DND-41 (cell line): ENCODE measurements around the gene GLYR1.

Experiments
- ATAC-seq: fragments of 200-7000 bp; cut with Tn5 transposase; 3 replicates; pipeline ENCODE4 v1.9.1; 2021; ENCODE audit warnings: low read depth; ENCODE audit not compliant: insufficient read depth
- DNase-seq: peaks from one replicate; pipeline ENCODE4 v3.0.0-alpha.2; 2020
- H2AFZ ChIP-seq: 2 replicates; pipeline ENCODE4 v1.6.0; 2012; ENCODE audit warnings: low read depth, low read length
- H3K27ac ChIP-seq: 2 replicates; pipeline ENCODE4 v1.5.1; 2012; ENCODE audit warnings: low read length, inconsistent platforms
- H3K27me3 ChIP-seq: fragments of 200-600 bp; sonication (generic); 2 replicates; pipeline ENCODE4 v1.6.0; 2012; ENCODE audit warnings: low read length, mild to moderate bottlenecking, inconsistent platforms; ENCODE audit not compliant: insufficient read depth, poor library complexity
- H3K36me3 ChIP-seq: 2 replicates; pipeline ENCODE4 v1.5.1; 2012; ENCODE audit warnings: low read length, inconsistent platforms; ENCODE audit not compliant: insufficient read depth
- H3K4me1 ChIP-seq: 2 replicates; pipeline ENCODE4 v1.5.1; 2012; ENCODE audit warnings: mild to moderate bottlenecking, low read length; ENCODE audit not compliant: insufficient read depth
- H3K4me2 ChIP-seq: 2 replicates; pipeline ENCODE4 v1.6.0; 2012; ENCODE audit warnings: mild to moderate bottlenecking, moderate library complexity, low read length, inconsistent platforms; ENCODE audit not compliant: insufficient read depth
- H3K4me3 ChIP-seq, 2 experiments: fragments of 200-600 bp in 1 of 2; shearing (Covaris generic) in 1 of 2; 2 replicates each; pipeline ENCODE4 v1.5.1; 2012 to 2016; ENCODE audit warnings: inconsistent platforms in 2 of 2, low read length in 2 of 2, mild to moderate bottlenecking in 2 of 2, low read depth in 1 of 2, moderate library complexity in 1 of 2
- H3K79me2 ChIP-seq: 2 replicates; pipeline ENCODE4 v1.6.0; 2012; ENCODE audit warnings: low read length, inconsistent platforms; ENCODE audit not compliant: insufficient read depth
- H3K9ac ChIP-seq: 2 replicates; pipeline ENCODE4 v1.6.0; 2012; ENCODE audit warnings: low read depth, mild to moderate bottlenecking, inconsistent platforms, low read length, moderate library complexity
- H3K9me3 ChIP-seq: 2 replicates; pipeline ENCODE4 v1.5.1; 2012; ENCODE audit warnings: low read length, moderate library complexity, mild to moderate bottlenecking, inconsistent platforms; ENCODE audit not compliant: insufficient read depth, severe bottlenecking
- H4K20me1 ChIP-seq: 2 replicates; pipeline ENCODE4 v1.6.0; 2012; ENCODE audit warnings: low read length; ENCODE audit not compliant: insufficient read depth
- EZH2 ChIP-seq: IDR thresholded peaks from 3 replicates; pipeline ENCODE4 v1.6.1; 2012; ENCODE audit warnings: borderline replicate concordance, low read depth, mild to moderate bottlenecking, moderate library complexity, low read length, inconsistent platforms; ENCODE audit not compliant: severe bottlenecking
- TF ChIP-seq, protein P1 (sequence below): IDR thresholded peaks from 2 replicates; pipeline ENCODE4 v1.5.1; 2012; ENCODE audit warnings: borderline replicate concordance, low read length, moderate library complexity, mild to moderate bottlenecking; ENCODE audit not compliant: poor library complexity, severe bottlenecking; ENCODE audit errors: extremely low read depth

The GLYR1 gene

DNA sequence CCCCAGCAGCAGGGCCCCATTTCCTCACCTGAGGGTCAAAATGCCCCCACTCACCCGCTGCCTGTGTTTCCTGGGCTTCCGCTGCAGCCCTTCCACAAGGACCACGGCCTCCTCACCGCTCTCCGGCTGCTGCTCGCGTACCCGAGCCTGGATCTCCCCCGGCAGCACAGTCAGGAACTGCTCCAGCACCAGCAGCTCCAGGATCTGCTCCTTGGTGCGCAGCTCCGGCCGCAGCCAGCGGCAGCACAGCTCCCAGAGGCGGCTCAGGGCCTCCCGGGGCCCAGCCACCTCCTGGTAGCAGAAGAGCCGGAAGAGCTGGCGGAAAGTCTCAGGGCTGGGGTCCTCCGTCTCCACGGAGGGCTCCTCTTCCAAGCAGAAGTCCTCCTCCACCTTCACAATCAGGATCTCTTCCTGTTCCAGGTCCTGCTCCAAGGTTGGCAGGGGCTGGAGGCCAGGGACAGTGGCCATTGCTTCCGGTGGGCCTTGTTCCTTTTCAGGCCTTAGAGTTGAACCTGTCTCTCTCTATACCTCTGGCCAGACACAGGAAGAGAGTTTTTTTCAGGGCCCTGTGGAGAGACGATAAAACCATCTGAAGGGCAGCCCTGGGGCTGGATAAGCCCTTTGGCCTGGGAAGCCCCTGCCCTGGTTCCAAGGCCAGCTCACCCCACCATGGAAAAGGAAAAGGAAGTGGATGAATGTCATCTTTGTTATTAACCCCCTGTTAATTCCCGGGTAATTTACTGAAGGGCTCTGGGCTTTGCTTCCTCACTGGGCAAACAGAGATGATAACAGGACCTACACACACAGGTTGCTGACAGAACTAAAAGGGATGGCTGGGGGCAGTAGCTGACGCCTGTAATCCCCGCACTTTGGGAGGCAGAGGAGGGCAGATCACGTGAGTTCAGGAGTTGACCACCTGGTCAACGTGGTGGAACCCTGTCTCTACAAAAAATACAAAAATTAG is 81.3 kb downstream of the GLYR1 start:
- Histone ChIP-seq H4K20me1 (0 out of 2 replicates have a peak, but pooled peaks cover 3% of the 10 kb centered on the region), H3K9ac (peak overlapping the region; percentile 84), H3K27ac (peak overlapping the region; percentile 75), H2AFZ (peak overlapping the region; percentile 98), H3K4me2 (peak overlapping the region; percentile 85), H3K36me3 (peaks cover 42% of the 10 kb centered on the region), H3K4me1 (peaks cover 34% of the 10 kb centered on the region), H3K4me3 (peak overlapping the region; percentile 84 to 89; a peak in 3 of 4 replicates), H3K9me3 (no peaks in the 10 kb centered on the region), H3K27me3 (no peaks in the 10 kb centered on the region), H3K79me2 (peaks cover 26% of the 10 kb centered on the region)
- ATAC-seq (no peak), DNase-seq (no peak)
- TF ChIP-seq, protein P1, sequence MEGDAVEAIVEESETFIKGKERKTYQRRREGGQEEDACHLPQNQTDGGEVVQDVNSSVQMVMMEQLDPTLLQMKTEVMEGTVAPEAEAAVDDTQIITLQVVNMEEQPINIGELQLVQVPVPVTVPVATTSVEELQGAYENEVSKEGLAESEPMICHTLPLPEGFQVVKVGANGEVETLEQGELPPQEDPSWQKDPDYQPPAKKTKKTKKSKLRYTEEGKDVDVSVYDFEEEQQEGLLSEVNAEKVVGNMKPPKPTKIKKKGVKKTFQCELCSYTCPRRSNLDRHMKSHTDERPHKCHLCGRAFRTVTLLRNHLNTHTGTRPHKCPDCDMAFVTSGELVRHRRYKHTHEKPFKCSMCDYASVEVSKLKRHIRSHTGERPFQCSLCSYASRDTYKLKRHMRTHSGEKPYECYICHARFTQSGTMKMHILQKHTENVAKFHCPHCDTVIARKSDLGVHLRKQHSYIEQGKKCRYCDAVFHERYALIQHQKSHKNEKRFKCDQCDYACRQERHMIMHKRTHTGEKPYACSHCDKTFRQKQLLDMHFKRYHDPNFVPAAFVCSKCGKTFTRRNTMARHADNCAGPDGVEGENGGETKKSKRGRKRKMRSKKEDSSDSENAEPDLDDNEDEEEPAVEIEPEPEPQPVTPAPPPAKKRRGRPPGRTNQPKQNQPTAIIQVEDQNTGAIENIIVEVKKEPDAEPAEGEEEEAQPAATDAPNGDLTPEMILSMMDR = no peak
- TF ChIP-seq EZH2 = no peak

DNA sequence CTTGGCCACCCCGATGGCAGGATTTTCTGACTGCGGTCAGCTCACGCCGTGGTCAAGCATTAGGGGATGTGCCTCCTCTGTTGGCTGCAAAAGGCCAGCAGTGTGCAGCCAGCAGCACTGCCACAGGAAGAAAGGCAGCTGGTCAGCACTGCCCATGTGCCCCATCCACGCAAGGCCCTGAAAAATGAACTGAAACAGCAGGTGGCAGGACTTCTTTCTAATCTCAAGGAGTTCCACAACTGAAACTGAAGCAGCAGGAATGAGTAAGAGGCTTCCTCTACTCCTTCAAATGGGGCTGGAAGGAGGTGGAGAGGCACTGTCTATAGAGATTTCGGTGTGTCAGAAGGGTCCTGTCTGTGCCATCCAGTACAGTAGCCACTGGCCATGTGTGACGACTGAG is 83.3 kb downstream of the GLYR1 start:
- Histone ChIP-seq H3K27me3 (no peaks in the 10 kb centered on the region), H4K20me1 (0 out of 2 replicates have a peak, but pooled peaks cover 3% of the 10 kb centered on the region), H3K79me2 (peaks cover 26% of the 10 kb centered on the region), H3K4me2 (no peak overlapping the region), H3K9me3 (no peaks in the 10 kb centered on the region), H3K36me3 (peaks cover 62% of the 10 kb centered on the region), H2AFZ (no peak overlapping the region), H3K4me1 (peaks cover 34% of the 10 kb centered on the region), H3K27ac (no peak overlapping the region), H3K4me3 (no peak overlapping the region), H3K9ac (no peak overlapping the region)
- DNase-seq (no peak), ATAC-seq (no peak)
- TF ChIP-seq, protein P1 = no peak
- TF ChIP-seq EZH2 = no peak

DNA sequence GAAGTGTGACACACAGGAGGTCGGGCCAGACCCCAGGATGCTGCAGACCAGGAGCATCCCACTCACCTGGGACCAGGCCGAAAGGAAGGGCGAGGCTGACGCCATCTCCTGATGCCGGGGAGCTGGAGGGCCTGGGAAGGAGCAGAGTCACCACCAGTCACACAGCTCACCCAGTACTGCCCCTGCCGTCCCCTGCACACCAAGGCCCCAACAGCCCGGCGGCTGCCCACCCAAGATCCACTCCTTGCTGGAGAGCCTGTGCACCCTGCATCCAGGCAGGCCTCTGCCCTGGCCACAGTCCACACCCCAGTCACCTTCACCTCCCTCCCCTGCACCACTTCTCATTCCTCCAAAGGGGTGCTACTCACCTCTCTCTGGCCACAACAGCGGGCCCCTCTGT is 84.9 kb downstream of the GLYR1 start:
- ATAC-seq = no peak
- H4K20me1 ChIP-seq = 0 out of 2 replicates have a peak, but pooled peaks cover 3% of the 10 kb centered on the region
- H2AFZ ChIP-seq = no peak overlapping the region
- peaks cover 18% of the 10 kb centered on the region for H3K4me1 ChIP-seq
- H3K27ac ChIP-seq = no peak overlapping the region
- H3K79me2 ChIP-seq = peaks cover 25% of the 10 kb centered on the region
- H3K27me3 ChIP-seq = no peaks in the 10 kb centered on the region
- TF ChIP-seq, protein P1 = no peak
- no peak for TF ChIP-seq EZH2
- H3K4me3 ChIP-seq = no peak overlapping the region
- H3K9me3 ChIP-seq = no peaks in the 10 kb centered on the region
- peaks cover 73% of the 10 kb centered on the region for H3K36me3 ChIP-seq
- H3K4me2 ChIP-seq = no peak overlapping the region
- no peak for DNase-seq
- no peak overlapping the region for H3K9ac ChIP-seq
